PC-9 (cell line): Measurements from ENCODE around the gene TMEM151B. TPM values are rescaled to one million over a fixed set of nuclear protein-coding genes. Genes with fewer than 3 reads are reported as not detected.
A peak's percentile ranks its signal among the peaks of the same experiment; 100 is the strongest.

Experiments
- BruUV-seq: library from RNA; stranded (reverse); fragments of 400-500 nt; replicated peaks from 2 replicates; lab custom pipeline; 2021; lab: Mats Ljungman, UMichigan
- CTCF ChIA-PET: fragments of 300-600 bp; sonication (Branson Sonifier 250); formaldehyde crosslinking; loops from one replicate; lab custom pipeline; 2022; ENCODE audit warnings: antibody characterized with exemption; lab: Charles Lee
- POLR2A ChIA-PET: fragments of 300-600 bp; sonication (Branson Sonifier 250); formaldehyde crosslinking; loops from one replicate; lab custom pipeline; 2022; ENCODE audit warnings: antibody characterized with exemption; ENCODE audit not compliant: unreplicated experiment; lab: Charles Lee
- DNase-seq, 2 experiments: peaks; one replicate each; pipeline versions ENCODE4 v3.0.0 to v3.0.0-alpha.2; 2015 to 2022; ENCODE audit warnings: mixed read lengths in 1 of 2
- H2AFZ ChIP-seq: fragments of 200-600 bp; sonication (generic); 2 replicates; pipeline ENCODE4 v1.8.1; 2017; ENCODE audit warnings: antibody characterized with exemption
- H3F3A ChIP-seq: fragments of 200-600 bp; sonication (generic); 2 replicates; pipeline ENCODE4 v1.8.1; 2017; ENCODE audit warnings: antibody characterized with exemption, mild to moderate bottlenecking, low read depth; ENCODE audit not compliant: insufficient read depth
- H3K27ac ChIP-seq: fragments of 200-600 bp; sonication (generic); 2 replicates; pipeline ENCODE4 v1.6.1; 2016; ENCODE audit warnings: mixed run types
- H3K27me3 ChIP-seq: fragments of 200-600 bp; sonication (generic); 2 replicates; pipeline ENCODE4 v1.6.1; 2016; ENCODE audit warnings: low read depth, mixed run types; ENCODE audit not compliant: insufficient read depth
- H3K36me3 ChIP-seq: fragments of 200-600 bp; sonication (generic); 2 replicates; pipeline ENCODE4 v1.6.1; 2016; ENCODE audit warnings: low read depth, mixed run types
- H3K4me1 ChIP-seq: fragments of 200-600 bp; sonication (generic); replicated peaks from 2 replicates; pipeline ENCODE4 v1.6.1; 2016; ENCODE audit warnings: mixed run types; ENCODE audit not compliant: insufficient read depth
- H3K4me2 ChIP-seq: fragments of 200-600 bp; sonication (generic); 2 replicates; pipeline ENCODE4 v1.6.1; 2017; ENCODE audit warnings: mixed run types
- H3K4me3 ChIP-seq: fragments of 200-600 bp; sonication (generic); 2 replicates; pipeline ENCODE4 v1.6.1; 2016; ENCODE audit warnings: mixed run types
- H3K79me2 ChIP-seq: fragments of 200-600 bp; sonication (generic); 2 replicates; pipeline ENCODE4 v1.6.1; 2017; ENCODE audit warnings: low read depth, mixed run types
- H3K9me2 ChIP-seq: fragments of 200-600 bp; sonication (generic); 2 replicates; pipeline ENCODE4 v1.8.1; 2017; ENCODE audit warnings: mild to moderate bottlenecking; ENCODE audit not compliant: insufficient read depth
- H3K9me3 ChIP-seq: fragments of 200-600 bp; sonication (generic); 2 replicates; pipeline ENCODE4 v1.8.1; 2016; ENCODE audit warnings: low read depth; ENCODE audit not compliant: insufficient read depth
- H4K20me1 ChIP-seq: fragments of 200-600 bp; sonication (generic); 2 replicates; pipeline ENCODE4 v1.8.1; 2017; ENCODE audit not compliant: insufficient read depth
- EZH2 ChIP-seq: fragments of 200-600 bp; sonication (generic); IDR thresholded peaks from 2 replicates; pipeline ENCODE4 v1.8.0; 2017; ENCODE audit warnings: antibody characterized with exemption, low read depth
- intact Hi-C: fragments of 100-400 bp; cut with micrococcal nuclease; formaldehyde crosslinking; loops from one replicate; pipeline ENCODE4 v1.10.0; 2022; ENCODE audit not compliant: unreplicated experiment
- total RNA-seq: library from RNA; stranded (reverse); gene quantifications from 2 replicates; pipeline ENCODE4 v1.2.3, GENCODE V29; 2021
- TF ChIP-seq, protein P1 (sequence below): fragments of 200-600 bp; sonication (generic); conservative IDR thresholded peaks from 2 replicates; pipeline ENCODE4 v1.6.1; 2017; ENCODE audit warnings: mixed run types, antibody characterized with exemption, mild to moderate bottlenecking, moderate library complexity

TMEM151B gene
- total RNA-seq, 1 experiment from 2014 or later = not detected

DNA sequence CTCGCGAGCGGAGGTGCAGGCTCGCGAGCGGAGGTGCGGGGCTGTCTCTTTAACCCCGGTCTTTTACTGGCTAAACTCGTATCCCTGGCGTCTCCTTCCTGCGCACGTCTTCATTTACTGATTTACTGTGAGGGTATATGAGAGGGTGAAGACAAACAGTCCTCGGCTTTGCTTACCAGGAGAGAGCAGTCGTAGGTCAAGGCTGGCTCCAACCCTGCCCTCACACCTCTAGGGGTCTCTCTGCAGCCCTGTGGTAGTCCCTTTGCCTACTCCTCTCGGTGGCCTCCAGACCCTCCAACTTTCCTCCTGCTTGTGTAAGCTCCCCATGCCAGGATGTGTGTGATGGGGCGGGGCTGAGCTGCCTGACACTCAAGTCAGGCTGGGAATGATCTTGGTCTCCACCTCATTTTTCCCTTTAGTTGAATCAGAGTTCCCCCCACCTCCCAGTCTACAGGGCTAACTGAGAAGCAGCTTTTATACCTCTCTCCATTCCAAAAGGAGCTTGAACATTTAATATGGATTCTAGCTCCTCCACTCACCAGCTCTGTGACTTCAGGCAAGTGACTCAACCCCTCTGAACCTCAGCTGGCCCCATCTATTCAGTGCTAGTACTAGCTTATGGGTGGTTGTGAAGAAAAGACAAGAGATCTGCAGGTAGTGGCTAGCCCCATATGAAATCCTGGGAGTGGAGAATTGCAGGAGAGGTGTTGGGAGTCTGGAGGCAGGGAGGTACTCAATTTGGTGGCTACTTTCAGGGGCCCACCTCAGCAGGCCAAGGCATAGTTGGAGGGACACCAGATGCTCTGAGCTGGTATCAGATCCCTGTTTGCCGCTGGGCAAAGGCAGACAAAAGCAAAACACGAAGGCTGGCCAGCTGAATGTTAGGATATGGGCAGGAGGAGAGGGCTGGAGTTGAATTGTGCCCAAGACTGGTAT lies 46.0 kb upstream of the TMEM151B start:
- peaks cover 21% of the 10 kb centered on the region for H3K4me1 ChIP-seq
- H2AFZ ChIP-seq = peak overlapping the region; percentile 75
- H4K20me1 ChIP-seq = peaks cover 3% of the 10 kb centered on the region; the same call in 1 of the 2 replicates
- peak overlapping the region; percentile 57 for H3K4me3 ChIP-seq
- no peaks in the 10 kb centered on the region for H3K9me2 ChIP-seq
- no peak for TF ChIP-seq EZH2
- TF ChIP-seq, protein P1, sequence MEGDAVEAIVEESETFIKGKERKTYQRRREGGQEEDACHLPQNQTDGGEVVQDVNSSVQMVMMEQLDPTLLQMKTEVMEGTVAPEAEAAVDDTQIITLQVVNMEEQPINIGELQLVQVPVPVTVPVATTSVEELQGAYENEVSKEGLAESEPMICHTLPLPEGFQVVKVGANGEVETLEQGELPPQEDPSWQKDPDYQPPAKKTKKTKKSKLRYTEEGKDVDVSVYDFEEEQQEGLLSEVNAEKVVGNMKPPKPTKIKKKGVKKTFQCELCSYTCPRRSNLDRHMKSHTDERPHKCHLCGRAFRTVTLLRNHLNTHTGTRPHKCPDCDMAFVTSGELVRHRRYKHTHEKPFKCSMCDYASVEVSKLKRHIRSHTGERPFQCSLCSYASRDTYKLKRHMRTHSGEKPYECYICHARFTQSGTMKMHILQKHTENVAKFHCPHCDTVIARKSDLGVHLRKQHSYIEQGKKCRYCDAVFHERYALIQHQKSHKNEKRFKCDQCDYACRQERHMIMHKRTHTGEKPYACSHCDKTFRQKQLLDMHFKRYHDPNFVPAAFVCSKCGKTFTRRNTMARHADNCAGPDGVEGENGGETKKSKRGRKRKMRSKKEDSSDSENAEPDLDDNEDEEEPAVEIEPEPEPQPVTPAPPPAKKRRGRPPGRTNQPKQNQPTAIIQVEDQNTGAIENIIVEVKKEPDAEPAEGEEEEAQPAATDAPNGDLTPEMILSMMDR = 0 out of 2 replicates have a peak, but pooled peaks have one; percentile 20
- no peak overlapping the region for H3K27ac ChIP-seq
- peak overlapping the region; percentile 87 for H3K4me2 ChIP-seq
- CTCF ChIA-PET = interaction anchor here (0.6 to 2.1 kb wide), 5 partner anchors 10 to 406 kb away, joined by 3 to 10 read pairs (median 4); no protein-coding TSS in a partner anchor
- no peaks in the 10 kb centered on the region for H3K9me3 ChIP-seq
- H3K27me3 ChIP-seq = no peaks in the 10 kb centered on the region
- no peak for DNase-seq
- POLR2A ChIA-PET = interaction anchor here (0.7 kb wide), 1 partner anchor 208 kb away, joined by 6 read pairs; no protein-coding TSS in a partner anchor
- BruUV-seq = TSS peak; percentile 25
- H3K79me2 ChIP-seq = peaks cover 17% of the 10 kb centered on the region
- peaks cover 19% of the 10 kb centered on the region; the same call in 1 of the 2 replicates for H3F3A ChIP-seq
- H3K36me3 ChIP-seq = no peaks in the 10 kb centered on the region
- intact Hi-C loops = loop anchor here (1.0 kb wide), 1 partner anchor 10 kb away; no protein-coding TSS in a partner anchor

DNA sequence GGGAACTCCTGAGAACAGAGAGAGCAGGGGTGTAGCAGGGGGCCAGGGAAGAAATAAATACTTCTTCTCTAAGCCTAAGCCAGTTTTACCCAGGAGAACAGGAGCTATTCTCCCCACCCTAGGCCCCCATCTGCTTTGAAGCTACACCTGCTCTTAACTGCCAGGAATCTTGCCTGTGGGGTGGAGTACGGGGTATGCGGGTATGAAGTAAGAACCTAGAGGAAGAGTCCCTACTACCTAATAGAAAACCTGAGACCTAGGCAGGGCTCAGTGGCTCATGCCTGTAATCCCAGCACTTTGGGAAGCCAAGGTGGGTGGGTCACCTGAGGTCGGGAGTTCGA lies 45.3 kb upstream of the TMEM151B start:
- H3K79me2 ChIP-seq = peaks cover 15% of the 10 kb centered on the region
- CTCF ChIA-PET = interaction anchor here (0.9 to 2.1 kb wide), 2 partner anchors 10 to 11 kb away, joined by 3 to 6 read pairs; no protein-coding TSS in a partner anchor
- intact Hi-C loops = loop anchor here (1.0 kb wide), 1 partner anchor 9 kb away; no protein-coding TSS in a partner anchor
- BruUV-seq = no TSS peak
- peaks cover 19% of the 10 kb centered on the region; the same call in 1 of the 2 replicates for H3F3A ChIP-seq
- POLR2A ChIA-PET = no interaction called here
- peaks cover 21% of the 10 kb centered on the region for H3K4me1 ChIP-seq
- no peaks in the 10 kb centered on the region for H3K36me3 ChIP-seq
- H3K27me3 ChIP-seq = no peaks in the 10 kb centered on the region
- no peak overlapping the region for H3K4me3 ChIP-seq
- H3K9me3 ChIP-seq = no peaks in the 10 kb centered on the region
- no peaks in the 10 kb centered on the region for H3K9me2 ChIP-seq
- TF ChIP-seq, protein P1 = no peak
- TF ChIP-seq EZH2 = no peak
- no peak overlapping the region for H3K27ac ChIP-seq
- H4K20me1 ChIP-seq = peaks cover 3% of the 10 kb centered on the region; the same call in 1 of the 2 replicates
- peak overlapping the region; percentile 87 for H3K4me2 ChIP-seq
- no peak overlapping the region for H2AFZ ChIP-seq
- DNase-seq = no peak

DNA sequence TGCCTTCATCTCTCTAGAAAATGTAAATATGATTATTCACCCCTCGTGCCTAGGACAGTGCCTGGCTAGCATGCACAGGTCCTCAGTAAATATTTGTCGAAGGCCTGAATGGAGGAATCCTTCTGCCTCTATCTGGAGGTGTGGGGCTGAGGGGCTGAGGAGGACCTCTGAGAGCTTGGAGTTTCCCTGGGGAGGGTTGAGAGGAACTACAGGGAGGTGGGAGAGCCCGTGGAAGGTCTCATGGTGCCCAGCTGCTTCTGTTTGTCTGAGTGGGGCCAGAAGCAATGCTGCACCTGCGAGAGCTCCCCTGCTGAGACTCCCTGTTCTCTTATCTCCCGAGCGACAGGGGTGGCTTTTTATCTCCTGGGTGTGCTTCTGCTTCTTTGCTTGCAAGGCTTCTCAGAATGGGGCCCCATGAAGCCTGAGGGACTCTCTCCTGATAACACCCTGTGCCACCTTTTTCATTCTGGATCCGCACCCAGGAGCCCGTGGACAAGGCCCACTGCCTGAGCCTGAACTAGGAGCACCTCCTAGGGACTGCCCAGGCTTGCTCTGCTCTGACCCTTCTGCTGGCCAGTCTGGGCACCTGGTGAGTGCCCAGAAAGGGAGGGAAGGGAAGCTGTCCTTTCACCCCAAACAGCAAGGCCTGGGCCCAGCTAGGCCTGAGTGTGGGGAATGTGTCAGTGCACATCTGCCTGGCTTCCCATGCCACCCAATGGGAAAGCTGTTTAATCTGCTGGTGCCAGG lies 44.5 kb upstream of the TMEM151B start:
- TF ChIP-seq EZH2 = no peak
- TF ChIP-seq, protein P1 = no peak
- Histone ChIP-seq H3K27me3 (no peaks in the 10 kb centered on the region), H3K27ac (no peak overlapping the region), H3K4me3 (no peak overlapping the region), H3K79me2 (peaks cover 13% of the 10 kb centered on the region), H3K9me2 (no peaks in the 10 kb centered on the region), H3K4me1 (peaks cover 21% of the 10 kb centered on the region), H4K20me1 (peaks cover 3% of the 10 kb centered on the region; the same call in 1 of the 2 replicates), H3K4me2 (no peak overlapping the region), H3K9me3 (no peaks in the 10 kb centered on the region), H3F3A (peaks cover 15% of the 10 kb centered on the region; the same call in 1 of the 2 replicates), H3K36me3 (no peaks in the 10 kb centered on the region), H2AFZ (no peak overlapping the region)
- CTCF ChIA-PET = no interaction called here
- intact Hi-C loops = no loop called here
- DNase-seq = peak in 1 of 2 experiments; percentile 28
- BruUV-seq = no TSS peak
- POLR2A ChIA-PET = no interaction called here
